GM18873 (cell line): ENCODE measurements around the gene CFAP69.
"Not testable (repeated sequence)": the region's sequence is repeated elsewhere in the genome, so short reads cannot be mapped to it uniquely, and the experiment has no call there.

Experiments used
- ATAC-seq: cut with Tn5 transposase; IDR thresholded peaks from one replicate; pipeline ENCODE4 v1.9.1; 2021; ENCODE audit warnings: mild to moderate bottlenecking, moderate library complexity, moderate number of reproducible peaks; ENCODE audit not compliant: unreplicated experiment, low FRiP score

Gene CFAP69

GRCh38 chr7:90326500-90326899 lies 81.5 kb downstream of the CFAP69 start:
- ATAC-seq, result no peak

GRCh38 chr7:90334193-90334843 lies 89.3 kb downstream of the CFAP69 start:
- no peak for ATAC-seq

GRCh38 chr7:90334926-90335325 lies 90.0 kb downstream of the CFAP69 start:
- ATAC-seq, result not testable (repeated sequence)

GRCh38 chr7:90337106-90337505 lies 92.1 kb downstream of the CFAP69 start:
- ATAC-seq, result no peak

GRCh38 chr7:90345016-90345415 lies 100.0 kb downstream of the CFAP69 start:
- no peak for ATAC-seq

GRCh38 chr7:90345595-90346335 lies 100.8 kb downstream of the CFAP69 start:
- peak; percentile 2 for ATAC-seq

GRCh38 chr7:90346336-90347125 lies 101.6 kb downstream of the CFAP69 start, which contains the start of gene GTPBP10:
Gene GTPBP10 (plus strand): TSS chr7:90346716. CDS start chr7:90346742, 26 bp downstream.
- peak; percentile 98 for ATAC-seq

GRCh38 chr7:90347759-90348158 lies 102.8 kb downstream of the CFAP69 start:
- ATAC-seq, result no peak

GRCh38 chr7:90349305-90349704 lies 104.3 kb downstream of the CFAP69 start:
- no peak for ATAC-seq

- ATAC-seq, result not testable (repeated sequence)
Measured at GRCh38 chr7:90350032-90350431, 105.1 kb downstream of the CFAP69 start.

- no peak for ATAC-seq
Measured at GRCh38 chr7:90351987-90352386, 107.0 kb downstream of the CFAP69 start.
